ENCODE measurements around the gene RNF113B.

DNA sequence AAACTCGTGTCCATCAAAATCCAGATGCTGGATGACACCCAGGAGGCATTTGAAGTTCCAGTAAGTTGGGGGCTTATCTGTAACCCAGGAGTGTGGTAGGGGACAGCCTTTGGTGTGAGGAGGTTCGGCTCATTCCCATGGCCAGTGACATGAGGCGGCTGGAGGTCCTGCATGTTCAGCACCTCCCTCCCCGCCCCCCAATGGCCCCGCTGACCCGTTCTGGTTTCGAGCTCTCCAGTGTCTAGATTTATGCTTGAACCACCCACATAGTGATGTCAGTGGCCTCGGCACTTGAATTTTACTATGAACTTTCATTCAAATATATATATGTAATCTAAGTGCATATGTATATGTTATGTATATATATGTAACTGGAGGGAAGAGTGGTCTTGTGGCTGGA, 36.3 kb upstream of the RNF113B start:
- TF ChIP-seq, protein P1, sequence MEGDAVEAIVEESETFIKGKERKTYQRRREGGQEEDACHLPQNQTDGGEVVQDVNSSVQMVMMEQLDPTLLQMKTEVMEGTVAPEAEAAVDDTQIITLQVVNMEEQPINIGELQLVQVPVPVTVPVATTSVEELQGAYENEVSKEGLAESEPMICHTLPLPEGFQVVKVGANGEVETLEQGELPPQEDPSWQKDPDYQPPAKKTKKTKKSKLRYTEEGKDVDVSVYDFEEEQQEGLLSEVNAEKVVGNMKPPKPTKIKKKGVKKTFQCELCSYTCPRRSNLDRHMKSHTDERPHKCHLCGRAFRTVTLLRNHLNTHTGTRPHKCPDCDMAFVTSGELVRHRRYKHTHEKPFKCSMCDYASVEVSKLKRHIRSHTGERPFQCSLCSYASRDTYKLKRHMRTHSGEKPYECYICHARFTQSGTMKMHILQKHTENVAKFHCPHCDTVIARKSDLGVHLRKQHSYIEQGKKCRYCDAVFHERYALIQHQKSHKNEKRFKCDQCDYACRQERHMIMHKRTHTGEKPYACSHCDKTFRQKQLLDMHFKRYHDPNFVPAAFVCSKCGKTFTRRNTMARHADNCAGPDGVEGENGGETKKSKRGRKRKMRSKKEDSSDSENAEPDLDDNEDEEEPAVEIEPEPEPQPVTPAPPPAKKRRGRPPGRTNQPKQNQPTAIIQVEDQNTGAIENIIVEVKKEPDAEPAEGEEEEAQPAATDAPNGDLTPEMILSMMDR (conservative IDR thresholded peaks at IDR 0.05), result no peak
- no peak for TF ChIP-seq EZH2 (IDR thresholded peaks at IDR 0.05; ENCODE audit: low read depth)

Measured in PC-9 (cell line).